SK-N-MC (cell line): ENCODE results near the gene SLC12A8.

Source experiments
- EZH2 ChIP-seq: fragments of 200-600 bp; sonication (generic); IDR thresholded peaks from one replicate; pipeline ENCODE4 v1.6.1; 2017; ENCODE audit warnings: antibody characterized with exemption
- POLR2AphosphoS5 ChIP-seq: IDR thresholded peaks from 2 replicates; pipeline ENCODE4 v1.6.1; 2012; ENCODE audit warnings: mild to moderate bottlenecking, low read depth, low read length, borderline replicate concordance

DNA sequence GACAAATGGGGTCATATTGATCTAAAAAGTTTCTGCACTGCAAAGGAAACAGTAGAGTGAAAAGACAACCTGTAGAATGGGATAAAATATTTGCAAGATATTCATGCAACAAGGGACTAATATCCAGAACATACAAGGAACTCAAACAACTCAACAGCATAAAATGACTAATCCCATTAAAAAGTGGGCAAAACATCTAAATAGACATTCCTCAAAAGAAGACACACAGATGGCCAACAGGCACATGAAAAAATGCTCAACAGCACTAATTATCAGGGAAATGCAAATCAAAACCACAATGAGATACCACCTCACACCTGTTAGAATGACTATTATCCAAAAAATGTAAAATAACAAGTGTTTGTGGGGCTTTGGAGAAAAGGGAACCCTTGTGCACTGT, 8.8 kb downstream of the SLC12A8 start:
- TF ChIP-seq EZH2 (no peak), POLR2AphosphoS5 (no peak)
